ENCODE data around the gene BRS3.

Gene BRS3

GRCh38 chrX:136496186-136496763 is 8.5 kb downstream of the BRS3 start:
- DNase-seq: no peak

DNA sequence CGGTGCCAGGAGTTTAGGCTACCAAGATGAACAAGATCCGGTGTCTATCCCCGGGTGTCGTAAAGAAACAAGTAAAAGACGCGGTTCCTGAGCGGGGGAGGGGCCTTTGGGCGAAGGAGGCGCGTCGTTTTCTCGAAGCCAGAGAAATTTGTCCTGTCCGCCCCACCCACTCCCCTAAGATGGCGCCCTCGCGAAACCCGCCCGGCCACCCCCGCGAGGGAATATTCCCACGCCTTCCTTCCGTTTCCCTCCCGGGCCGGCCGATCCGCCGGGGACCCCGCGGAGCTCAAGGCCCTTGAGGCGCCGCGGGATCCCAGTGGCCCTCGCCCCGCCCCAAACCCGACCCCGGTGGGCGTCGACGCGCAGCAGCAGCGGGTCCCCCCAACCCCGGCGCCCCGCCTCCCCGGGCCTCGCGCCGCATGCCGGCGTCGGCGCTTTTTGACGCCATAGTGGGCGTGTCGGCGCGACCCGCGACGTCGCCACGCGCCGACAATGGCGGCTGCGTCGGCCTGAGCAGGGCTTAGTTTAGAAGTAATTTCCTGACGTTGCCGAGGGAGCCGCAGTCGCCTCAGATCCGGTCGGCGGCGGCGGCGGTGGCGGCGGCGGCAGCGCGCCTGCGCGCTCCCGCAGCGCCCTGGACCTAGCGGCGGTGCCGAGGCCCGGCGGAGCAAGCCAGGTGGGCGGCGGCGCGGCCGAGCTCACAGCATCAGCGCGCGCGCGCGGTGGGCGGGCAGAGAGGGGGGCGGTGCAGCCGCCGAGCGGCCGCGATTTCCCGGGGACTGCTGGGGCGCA is 9.2 kb downstream of the BRS3 start:
- peak; percentile 91 for DNase-seq

DNA sequence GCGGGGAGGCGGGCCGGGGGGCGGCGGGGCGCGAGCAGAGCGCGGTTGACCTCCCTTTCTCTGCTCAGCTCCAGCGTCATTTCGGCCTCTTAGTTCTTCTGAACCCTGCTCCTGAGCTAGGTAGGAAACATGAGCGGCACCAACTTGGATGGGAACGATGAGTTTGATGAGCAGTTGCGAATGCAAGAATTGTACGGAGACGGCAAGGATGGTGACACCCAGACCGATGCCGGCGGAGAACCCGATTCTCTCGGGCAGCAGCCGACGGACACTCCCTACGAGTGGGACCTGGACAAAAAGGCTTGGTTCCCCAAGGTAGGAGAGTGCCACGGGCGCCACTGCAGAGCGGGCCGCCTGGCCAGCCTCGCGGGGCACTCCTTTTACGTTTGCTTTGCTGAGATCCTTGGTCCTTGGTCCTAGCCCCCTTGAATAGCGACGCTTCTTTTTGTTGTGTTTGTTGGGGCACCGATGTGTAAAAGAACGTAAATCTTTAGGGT is 9.9 kb downstream of the BRS3 start, which contains the start of gene HTATSF1:
Gene HTATSF1, plus strand, starts transcription at position 37 of the 497 bp plus-strand sequence. Its CDS starts 93 bp downstream, at position 130.
- no peak for DNase-seq

- no peak for DNase-seq
These were observed 31.3 kb downstream of the BRS3 start for GRCh38 chrX:136519069-136519468.

DNA sequence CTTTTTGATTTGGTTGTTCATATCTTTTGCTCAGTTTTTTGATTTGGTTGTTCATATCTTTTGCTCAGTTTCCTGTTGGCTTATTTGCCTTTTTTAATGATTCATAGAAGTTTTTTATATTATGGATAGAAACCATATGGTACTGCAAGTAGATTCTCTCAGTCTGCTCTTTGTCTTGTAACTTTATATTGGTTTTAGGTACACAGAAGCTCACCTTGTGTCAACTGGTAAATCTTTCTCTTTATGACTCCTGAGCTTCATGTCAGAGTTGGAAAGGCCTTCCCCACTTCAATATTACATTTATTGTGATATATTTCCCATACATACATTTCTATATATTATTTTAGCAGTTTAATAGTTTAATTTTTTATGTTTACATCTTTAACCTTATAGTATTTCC is 36.0 kb downstream of the BRS3 start:
- DNase-seq: no peak

- DNase-seq: peak; percentile 20
These were observed 38.2 kb downstream of the BRS3 start for GRCh38 chrX:136525738-136526606.

GRCh38 chrX:136528645-136529315 is 41.0 kb downstream of the BRS3 start:
- DNase-seq: no peak

DNA sequence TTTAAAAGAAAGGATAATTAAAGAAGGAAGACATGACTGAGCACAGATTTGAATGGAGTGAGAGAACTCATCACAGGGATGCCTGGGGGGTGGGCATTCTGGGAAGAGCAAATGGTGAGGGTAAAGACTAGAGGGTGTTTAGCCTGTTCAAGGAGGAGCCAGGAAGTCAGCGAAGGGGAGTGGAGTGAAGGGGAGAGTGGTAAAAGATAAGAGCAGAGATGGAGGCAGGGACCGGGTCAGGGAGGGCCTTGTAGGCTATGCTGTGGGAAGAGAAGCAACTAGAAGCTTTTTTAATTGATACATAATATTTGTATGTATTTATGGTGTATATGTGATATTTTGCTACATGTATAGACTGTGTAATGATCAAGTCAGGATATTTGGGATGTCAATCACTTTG is 42.0 kb downstream of the BRS3 start:
- DNase-seq: no peak

DNA sequence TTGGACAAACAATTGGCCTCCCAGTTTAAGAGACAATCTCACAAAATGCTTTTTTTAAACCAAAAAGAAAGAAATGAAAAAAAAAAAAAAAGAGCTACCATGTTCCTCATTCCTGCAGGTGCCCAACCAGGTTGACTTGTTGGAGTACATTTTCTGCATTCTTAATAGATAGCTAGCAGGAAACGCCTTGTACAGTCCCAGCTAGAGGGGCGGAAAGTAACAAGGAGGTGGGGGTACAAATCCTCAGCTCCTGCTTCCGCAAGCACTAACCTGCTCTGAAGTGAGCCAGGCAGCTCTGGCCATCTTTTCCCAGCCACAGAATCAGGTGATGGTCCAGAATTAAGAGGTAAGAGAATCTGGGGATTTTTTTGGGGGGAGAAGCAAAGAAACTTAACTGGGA is 44.2 kb downstream of the BRS3 start, which contains the start of gene VGLL1:
Gene VGLL1, plus strand, starts transcription at position 265 of the 400 bp plus-strand sequence. CDS start 3,806 bp downstream, outside the sequence.
- DNase-seq: no peak

DNA sequence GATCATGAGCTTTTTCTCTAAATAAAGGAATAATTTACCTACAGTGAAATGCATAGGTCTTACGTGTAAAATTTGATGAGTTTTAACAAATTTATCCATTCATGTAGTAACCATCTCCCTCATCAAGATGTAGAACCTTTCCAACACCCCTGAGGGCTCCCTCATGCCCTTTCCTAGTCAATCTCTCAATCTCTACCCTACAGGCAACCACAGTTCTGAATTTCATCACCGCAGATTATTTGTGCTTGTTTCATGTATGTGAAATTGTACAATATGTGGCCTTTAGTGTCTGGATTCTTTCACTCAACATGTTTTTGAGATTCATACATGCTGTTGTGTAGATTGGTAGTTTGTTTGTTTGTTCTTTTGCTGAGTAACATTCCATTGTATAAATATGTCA is 46.4 kb downstream of the BRS3 start:
- DNase-seq: no peak

- no peak for DNase-seq
These were observed 51.1 kb downstream of the BRS3 start for GRCh38 chrX:136538811-136539210.

- DNase-seq: no peak
These were observed 52.5 kb downstream of the BRS3 start for GRCh38 chrX:136540226-136540625.

GRCh38 chrX:136541294-136541693 is 53.5 kb downstream of the BRS3 start:
- no peak for DNase-seq

- DNase-seq: no peak
These were observed 54.5 kb downstream of the BRS3 start for GRCh38 chrX:136542281-136542680.

Data from NCI-H1092 treated with DMSO at 0.1 percent for 48 hours (cell line).